ENCODE data around the gene UNC45B. TPM values are rescaled to one million over a fixed set of nuclear protein-coding genes. Genes with fewer than 3 reads are reported as not detected.
"Not testable (repeated sequence)": the region's sequence is repeated elsewhere in the genome, so short reads cannot be mapped to it uniquely, and the experiment has no call there.

UNC45B gene
- total RNA-seq, 4 donors from 2014 or later, result not detected

- H3K27ac ChIP-seq, result no peak overlapping the region
- no peak overlapping the region for H3K4me3 ChIP-seq
- DNase-seq, result no peak
- no peak for TF ChIP-seq POLR2A (IDR thresholded peaks at IDR 0.05)
- H3K9me3 ChIP-seq, result peaks cover 0 to 6% (median 0%) of the 10 kb centered on the region in 4 donors
- H3K36me3 ChIP-seq, result no peaks in the 10 kb centered on the region
- H3K27me3 ChIP-seq, result no peaks in the 10 kb centered on the region
- no peaks in the 10 kb centered on the region for H3K4me1 ChIP-seq
These were observed 74.8 kb downstream of the UNC45B start for GRCh38 chr17:35222452-35222851.

- peaks cover 0 to 6% (median 0%) of the 10 kb centered on the region in 4 donors for H3K9me3 ChIP-seq
- H3K27ac ChIP-seq, result no peak overlapping the region
- H3K27me3 ChIP-seq, result no peaks in the 10 kb centered on the region
- no peaks in the 10 kb centered on the region for H3K4me1 ChIP-seq
- no peaks in the 10 kb centered on the region for H3K36me3 ChIP-seq
- DNase-seq, result no peak
- H3K4me3 ChIP-seq, result no peak overlapping the region
- no peak for TF ChIP-seq POLR2A (IDR thresholded peaks at IDR 0.05)
- TF ChIP-seq CTCF (IDR thresholded peaks at IDR 0.05), result no peak
These were observed 76.8 kb downstream of the UNC45B start for GRCh38 chr17:35224436-35224835.

GRCh38 chr17:35227546-35227945 is 79.9 kb downstream of the UNC45B start:
- TF ChIP-seq POLR2A (IDR thresholded peaks at IDR 0.05) (no peak), CTCF (IDR thresholded peaks at IDR 0.05) (no peak)
- Histone ChIP-seq H3K36me3 (no peaks in the 10 kb centered on the region), H3K27ac (no peak overlapping the region), H3K9me3 (peaks cover 0 to 4% (median 0%) of the 10 kb centered on the region in 4 donors), H3K4me3 (no peak overlapping the region), H3K27me3 (no peaks in the 10 kb centered on the region), H3K4me1 (no peaks in the 10 kb centered on the region)
- no peak for DNase-seq

- Histone ChIP-seq H3K36me3 (no peaks in the 10 kb centered on the region), H3K27ac (no peak overlapping the region), H3K27me3 (no peaks in the 10 kb centered on the region), H3K9me3 (no peaks in the 10 kb centered on the region), H3K4me3 (no peak overlapping the region), H3K4me1 (no peaks in the 10 kb centered on the region)
- no peak for TF ChIP-seq CTCF (IDR thresholded peaks at IDR 0.05)
- no peak for DNase-seq
These were observed 82.0 kb downstream of the UNC45B start for GRCh38 chr17:35229638-35230037.

GRCh38 chr17:35234315-35234714 is 86.7 kb downstream of the UNC45B start:
- not testable (repeated sequence) for DNase-seq, H3K9me3 ChIP-seq, H3K36me3 ChIP-seq, H3K27me3 ChIP-seq, H3K27ac ChIP-seq, H3K4me1 ChIP-seq, H3K4me3 ChIP-seq

- Histone ChIP-seq H3K4me3 (no peak overlapping the region), H3K36me3 (no peaks in the 10 kb centered on the region), H3K27ac (no peak overlapping the region), H3K27me3 (no peaks in the 10 kb centered on the region), H3K9me3 (no peaks in the 10 kb centered on the region), H3K4me1 (no peaks in the 10 kb centered on the region)
- TF ChIP-seq POLR2A (IDR thresholded peaks at IDR 0.05) (no peak), CTCF (IDR thresholded peaks at IDR 0.05) (no peak)
- DNase-seq, result no peak
These were observed 87.7 kb downstream of the UNC45B start for GRCh38 chr17:35235289-35235688.

GRCh38 chr17:35235917-35236316 is 88.3 kb downstream of the UNC45B start:
- Histone ChIP-seq H3K9me3 (no peaks in the 10 kb centered on the region), H3K27me3 (no peaks in the 10 kb centered on the region), H3K27ac (no peak overlapping the region), H3K36me3 (no peaks in the 10 kb centered on the region), H3K4me3 (no peak overlapping the region), H3K4me1 (no peaks in the 10 kb centered on the region)
- TF ChIP-seq CTCF (IDR thresholded peaks at IDR 0.05) (no peak), POLR2A (IDR thresholded peaks at IDR 0.05) (no peak)
- DNase-seq, result no peak

Measured in Peyer's patch (tissue), 4 donors.